Hepatocyte (in vitro differentiated cells): Measurements from ENCODE around the gene RPUSD2.

Source experiments
- EZH2 ChIP-seq: fragments of 200-600 bp; sonication (generic); IDR thresholded peaks from 2 replicates; pipeline ENCODE4 v1.6.1; 2016; ENCODE audit warnings: antibody characterized with exemption, mild to moderate bottlenecking, borderline replicate concordance
- EZH2phosphoT487 ChIP-seq: fragments of 200-600 bp; sonication (generic); IDR thresholded peaks from one replicate; pipeline ENCODE4 v1.6.1; 2018; ENCODE audit warnings: antibody characterized with exemption, mild to moderate bottlenecking, low read depth, moderate library complexity; ENCODE audit not compliant: unreplicated experiment, severe bottlenecking
- TF ChIP-seq, protein P1 (sequence below): fragments of 200-600 bp; sonication (generic); IDR thresholded peaks from 2 replicates; pipeline ENCODE4 v1.5.1; 2016; ENCODE audit warnings: antibody characterized with exemption, mild to moderate bottlenecking; ENCODE audit not compliant: poor library complexity

DNA sequence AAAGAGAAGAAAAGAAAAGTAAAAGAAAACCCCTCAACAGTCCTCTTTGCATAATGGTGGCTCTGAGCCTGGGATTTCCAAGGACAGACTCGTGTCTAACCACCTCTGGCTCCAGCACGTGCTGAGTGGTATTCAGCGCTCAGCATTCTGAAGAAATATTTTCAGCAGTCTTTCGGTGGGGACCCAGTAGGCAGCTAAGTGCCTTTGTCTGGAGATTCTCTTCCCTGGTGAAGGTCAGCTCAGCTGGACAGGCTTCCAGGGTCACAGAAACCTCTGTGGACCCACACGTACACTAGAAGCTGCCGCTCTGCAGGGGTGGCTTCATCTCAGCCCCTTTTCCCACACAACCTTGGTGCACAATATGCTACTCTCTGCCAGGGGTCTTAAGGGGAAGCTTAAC is 40.3 kb upstream of the RPUSD2 start:
- no peak for TF ChIP-seq EZH2phosphoT487
- TF ChIP-seq, protein P1, sequence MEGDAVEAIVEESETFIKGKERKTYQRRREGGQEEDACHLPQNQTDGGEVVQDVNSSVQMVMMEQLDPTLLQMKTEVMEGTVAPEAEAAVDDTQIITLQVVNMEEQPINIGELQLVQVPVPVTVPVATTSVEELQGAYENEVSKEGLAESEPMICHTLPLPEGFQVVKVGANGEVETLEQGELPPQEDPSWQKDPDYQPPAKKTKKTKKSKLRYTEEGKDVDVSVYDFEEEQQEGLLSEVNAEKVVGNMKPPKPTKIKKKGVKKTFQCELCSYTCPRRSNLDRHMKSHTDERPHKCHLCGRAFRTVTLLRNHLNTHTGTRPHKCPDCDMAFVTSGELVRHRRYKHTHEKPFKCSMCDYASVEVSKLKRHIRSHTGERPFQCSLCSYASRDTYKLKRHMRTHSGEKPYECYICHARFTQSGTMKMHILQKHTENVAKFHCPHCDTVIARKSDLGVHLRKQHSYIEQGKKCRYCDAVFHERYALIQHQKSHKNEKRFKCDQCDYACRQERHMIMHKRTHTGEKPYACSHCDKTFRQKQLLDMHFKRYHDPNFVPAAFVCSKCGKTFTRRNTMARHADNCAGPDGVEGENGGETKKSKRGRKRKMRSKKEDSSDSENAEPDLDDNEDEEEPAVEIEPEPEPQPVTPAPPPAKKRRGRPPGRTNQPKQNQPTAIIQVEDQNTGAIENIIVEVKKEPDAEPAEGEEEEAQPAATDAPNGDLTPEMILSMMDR, result no peak
- TF ChIP-seq EZH2, result no peak
